ENCODE results near the gene DEGS2. TPM values are rescaled to one million over a fixed set of nuclear protein-coding genes. Genes with fewer than 3 reads are reported as not detected.

Gene DEGS2
- total RNA-seq, 1 experiment from 2014 or later, result 1.8 TPM

DNA sequence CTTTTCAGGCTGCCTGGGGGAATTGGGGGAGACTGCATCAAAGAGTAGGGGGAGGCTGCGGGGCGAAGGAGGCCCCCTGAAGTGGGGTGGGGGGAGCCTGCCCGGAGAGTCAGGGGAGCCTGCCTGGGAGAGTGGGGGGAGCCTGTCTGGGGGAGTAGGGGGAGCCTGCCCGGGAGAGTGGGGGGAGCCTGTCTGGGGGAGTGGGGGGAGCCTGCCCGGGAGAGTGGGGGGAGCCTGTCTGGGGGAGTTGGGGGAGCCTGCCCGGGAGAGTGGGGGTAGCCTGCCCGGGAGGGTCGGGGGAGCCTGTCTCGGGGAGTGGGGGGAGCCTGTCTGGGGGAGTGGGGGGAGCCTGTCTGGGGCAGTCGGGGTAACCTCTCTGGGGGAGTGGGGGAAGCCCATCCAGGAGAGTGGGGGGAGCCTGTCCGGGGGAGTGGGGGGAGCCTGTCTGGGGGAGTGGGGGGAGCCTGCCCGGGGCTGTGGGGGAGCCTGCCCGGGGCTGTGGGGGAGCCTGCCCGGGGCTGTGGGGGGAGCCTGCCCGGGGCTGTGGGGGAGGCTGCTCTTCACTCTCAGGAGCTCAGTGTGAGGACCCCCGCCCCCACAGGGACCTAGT is 6.5 kb upstream of the DEGS2 start:
- no TSS peak for BruUV-seq (replicated peaks)
- Histone ChIP-seq H3K9me2 (ENCODE audit: insufficient read depth) (no peaks in the 10 kb centered on the region), H3K9ac (ENCODE audit: low read length) (no peak overlapping the region), H3K79me2 (ENCODE audit: insufficient read depth, low read length) (no peaks in the 10 kb centered on the region), H3K27me3 (ENCODE audit: insufficient read depth, low read length) (no peaks in the 10 kb centered on the region), H3K4me2 (ENCODE audit: low read length) (no peak overlapping the region), H2AFZ (ENCODE audit: low read depth, low read length, poor library complexity, severe bottlenecking) (no peak overlapping the region), H4K20me1 (ENCODE audit: insufficient read depth) (no peaks in the 10 kb centered on the region), H3K4me1 (ENCODE audit: control insufficient read depth in 1 of 2, insufficient read depth in 2 of 2, low read length in 2 of 2) (no peaks in the 10 kb centered on the region), H3K36me3 (ENCODE audit: control insufficient read depth in 1 of 2, insufficient read depth in 2 of 2, low read length in 2 of 2) (no peaks in the 10 kb centered on the region), H3K4me3 (replicated peaks in 1 of 2; ENCODE audit: low read depth in 1 of 2, low read length in 2 of 2) (no peak overlapping the region), H3K27ac (ENCODE audit: low read depth, low read length) (no peak overlapping the region), H3K9me3 (ENCODE audit: control insufficient read depth in 1 of 2, insufficient read depth in 1 of 2, low read depth in 1 of 2, low read length in 2 of 2) (no peaks in the 10 kb centered on the region)
- POLR2A ChIA-PET, result no interaction called here
- CTCF ChIA-PET, result no interaction called here
- ATAC-seq (no peak), DNase-seq (ENCODE audit: low read depth, low spot score) (no peak)
- TF ChIP-seq JUND (IDR thresholded peaks at IDR 0.05), result no peak
- no peak for TF ChIP-seq SRF (IDR thresholded peaks at IDR 0.05; ENCODE audit: low read depth)
- no peak for TF ChIP-seq FOSL1 (IDR thresholded peaks at IDR 0.05; ENCODE audit: low read depth)
- TF ChIP-seq, protein P1, sequence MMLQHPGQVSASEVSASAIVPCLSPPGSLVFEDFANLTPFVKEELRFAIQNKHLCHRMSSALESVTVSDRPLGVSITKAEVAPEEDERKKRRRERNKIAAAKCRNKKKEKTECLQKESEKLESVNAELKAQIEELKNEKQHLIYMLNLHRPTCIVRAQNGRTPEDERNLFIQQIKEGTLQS (IDR thresholded peaks at IDR 0.05), result no peak
- no peak for TF ChIP-seq ELF1 (IDR thresholded peaks at IDR 0.05; ENCODE audit: borderline replicate concordance, low read depth)
- TF ChIP-seq POLR2AphosphoS5 (IDR thresholded peaks at IDR 0.05; ENCODE audit: low read depth, low read length), result no peak
- TF ChIP-seq, protein P2, sequence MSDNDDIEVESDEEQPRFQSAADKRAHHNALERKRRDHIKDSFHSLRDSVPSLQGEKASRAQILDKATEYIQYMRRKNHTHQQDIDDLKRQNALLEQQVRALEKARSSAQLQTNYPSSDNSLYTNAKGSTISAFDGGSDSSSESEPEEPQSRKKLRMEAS (IDR thresholded peaks at IDR 0.05), result no peak
- no peak for TF ChIP-seq SIN3A (IDR thresholded peaks at IDR 0.05; ENCODE audit: low read depth)
- TF ChIP-seq, protein P3, sequence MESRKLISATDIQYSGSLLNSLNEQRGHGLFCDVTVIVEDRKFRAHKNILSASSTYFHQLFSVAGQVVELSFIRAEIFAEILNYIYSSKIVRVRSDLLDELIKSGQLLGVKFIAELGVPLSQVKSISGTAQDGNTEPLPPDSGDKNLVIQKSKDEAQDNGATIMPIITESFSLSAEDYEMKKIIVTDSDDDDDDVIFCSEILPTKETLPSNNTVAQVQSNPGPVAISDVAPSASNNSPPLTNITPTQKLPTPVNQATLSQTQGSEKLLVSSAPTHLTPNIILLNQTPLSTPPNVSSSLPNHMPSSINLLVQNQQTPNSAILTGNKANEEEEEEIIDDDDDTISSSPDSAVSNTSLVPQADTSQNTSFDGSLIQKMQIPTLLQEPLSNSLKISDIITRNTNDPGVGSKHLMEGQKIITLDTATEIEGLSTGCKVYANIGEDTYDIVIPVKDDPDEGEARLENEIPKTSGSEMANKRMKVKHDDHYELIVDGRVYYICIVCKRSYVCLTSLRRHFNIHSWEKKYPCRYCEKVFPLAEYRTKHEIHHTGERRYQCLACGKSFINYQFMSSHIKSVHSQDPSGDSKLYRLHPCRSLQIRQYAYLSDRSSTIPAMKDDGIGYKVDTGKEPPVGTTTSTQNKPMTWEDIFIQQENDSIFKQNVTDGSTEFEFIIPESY (IDR thresholded peaks at IDR 0.05; ENCODE audit: extremely low read depth, insufficient replicate concordance, low read length), result no peak
- TF ChIP-seq SP1 (IDR thresholded peaks at IDR 0.05; ENCODE audit: low read depth), result no peak
- TF ChIP-seq ZFX (IDR thresholded peaks at IDR 0.05), result no peak
- TF ChIP-seq ZNF274 (IDR thresholded peaks at IDR 0.05; ENCODE audit: low read depth, low read length), result no peak
- TF ChIP-seq POLR2A (IDR thresholded peaks at IDR 0.05; ENCODE audit: borderline replicate concordance, extremely low read depth, insufficient read depth, insufficient read length), result no peak
- TF ChIP-seq CTCF (IDR thresholded peaks at IDR 0.05 in 2 of 3, conservative IDR thresholded peaks at IDR 0.05 in 1 of 3; ENCODE audit: borderline replicate concordance in 1 of 3, insufficient read depth in 1 of 3, low read depth in 2 of 3, low read length in 2 of 3), result no peak
- TF ChIP-seq CBX3 (IDR thresholded peaks at IDR 0.05; ENCODE audit: low read depth), result no peak
- RAD21 ChIA-PET (ENCODE audit: low non-redundant PET in 1 of 2, low total read pairs in 2 of 2, uncharacterized antibody in 2 of 2, unreplicated experiment in 2 of 2), result no interaction called here
- intact Hi-C loops (cut with micrococcal nuclease), result no loop called here
